ENCODE data around the gene MBP. TPM values are rescaled to one million over a fixed set of nuclear protein-coding genes. Genes with fewer than 3 reads are reported as not detected.

Gene MBP
- total RNA-seq, 2 experiments from 2014 or later = 13.5 to 28.9 TPM

DNA sequence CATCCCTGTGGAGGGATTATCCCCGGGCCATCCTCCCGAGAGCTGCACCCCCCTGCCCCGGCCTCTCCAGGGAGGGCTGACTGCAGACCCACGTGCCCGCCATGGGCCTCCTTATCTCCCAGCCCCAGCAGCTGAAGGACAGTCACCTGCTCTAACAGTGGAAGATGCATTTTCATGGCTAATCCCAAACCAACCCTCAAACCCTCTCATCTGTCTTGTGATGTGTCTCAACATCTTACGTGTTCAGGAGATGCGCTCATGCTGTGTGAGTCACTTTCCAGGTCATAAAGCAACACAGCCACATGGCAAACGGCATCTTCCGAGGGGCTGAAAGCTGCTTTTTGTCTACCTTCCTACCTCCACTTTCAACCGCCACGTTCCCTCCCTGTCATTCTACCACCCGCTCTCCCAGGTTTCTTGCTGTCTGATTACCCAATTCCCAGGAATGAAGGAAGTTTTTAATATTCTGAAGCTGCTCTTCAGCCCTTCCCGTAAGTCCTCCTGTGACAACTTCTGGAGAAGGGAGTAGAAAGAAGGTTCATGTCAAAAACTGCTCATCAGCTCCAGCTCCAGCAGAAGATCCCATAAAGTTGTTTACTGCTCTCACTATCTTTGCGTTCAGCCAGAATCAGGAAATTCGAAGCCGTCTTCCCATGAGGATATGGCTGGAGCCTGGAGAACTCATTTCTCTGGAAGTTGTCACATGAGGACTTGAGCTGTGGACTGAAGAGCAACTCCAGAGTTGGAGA, 54.5 kb downstream of the MBP start:
- intact Hi-C loops (cut with micrococcal nuclease; ENCODE audit: unreplicated experiment) = no loop called here
- Histone ChIP-seq H3K4me1 (ENCODE audit: insufficient read depth, low read length, poor library complexity, severe bottlenecking) (peaks cover 21% of the 10 kb centered on the region), H3K36me3 (ENCODE audit: insufficient read depth, low read length) (no peaks in the 10 kb centered on the region), H3K9me3 (ENCODE audit: low read length) (no peaks in the 10 kb centered on the region), H3K4me3 (ENCODE audit: low read depth, low read length, poor library complexity, severe bottlenecking) (no peak overlapping the region), H2AFZ (ENCODE audit: low read length) (no peak overlapping the region), H3K9me2 (ENCODE audit: insufficient read depth, low read length) (no peaks in the 10 kb centered on the region), H3K27ac (ENCODE audit: low read depth, low read length, poor library complexity, severe bottlenecking) (no peak overlapping the region), H3K4me2 (ENCODE audit: low read length) (no peak overlapping the region), H3K79me2 (ENCODE audit: insufficient read depth, low read depth, low read length) (peaks cover 12% of the 10 kb centered on the region; the same call in 1 of the 2 replicates), H4K20me1 (ENCODE audit: insufficient read depth, low read length) (no peaks in the 10 kb centered on the region)
- no TSS peak for BruUV-seq (replicated peaks)
- ChIA-PET CTCF (ENCODE audit: unreplicated experiment) (no interaction called here), POLR2A (no interaction called here)
- no peak for DNase-seq (ENCODE audit: low spot score)
- TF ChIP-seq EZH2phosphoT487 (IDR thresholded peaks at IDR 0.05; ENCODE audit: borderline replicate concordance, low read depth, low read length) = no peak
- TF ChIP-seq, protein P1, sequence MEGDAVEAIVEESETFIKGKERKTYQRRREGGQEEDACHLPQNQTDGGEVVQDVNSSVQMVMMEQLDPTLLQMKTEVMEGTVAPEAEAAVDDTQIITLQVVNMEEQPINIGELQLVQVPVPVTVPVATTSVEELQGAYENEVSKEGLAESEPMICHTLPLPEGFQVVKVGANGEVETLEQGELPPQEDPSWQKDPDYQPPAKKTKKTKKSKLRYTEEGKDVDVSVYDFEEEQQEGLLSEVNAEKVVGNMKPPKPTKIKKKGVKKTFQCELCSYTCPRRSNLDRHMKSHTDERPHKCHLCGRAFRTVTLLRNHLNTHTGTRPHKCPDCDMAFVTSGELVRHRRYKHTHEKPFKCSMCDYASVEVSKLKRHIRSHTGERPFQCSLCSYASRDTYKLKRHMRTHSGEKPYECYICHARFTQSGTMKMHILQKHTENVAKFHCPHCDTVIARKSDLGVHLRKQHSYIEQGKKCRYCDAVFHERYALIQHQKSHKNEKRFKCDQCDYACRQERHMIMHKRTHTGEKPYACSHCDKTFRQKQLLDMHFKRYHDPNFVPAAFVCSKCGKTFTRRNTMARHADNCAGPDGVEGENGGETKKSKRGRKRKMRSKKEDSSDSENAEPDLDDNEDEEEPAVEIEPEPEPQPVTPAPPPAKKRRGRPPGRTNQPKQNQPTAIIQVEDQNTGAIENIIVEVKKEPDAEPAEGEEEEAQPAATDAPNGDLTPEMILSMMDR (conservative IDR thresholded peaks at IDR 0.05; ENCODE audit: low read length) = no peak

DNA sequence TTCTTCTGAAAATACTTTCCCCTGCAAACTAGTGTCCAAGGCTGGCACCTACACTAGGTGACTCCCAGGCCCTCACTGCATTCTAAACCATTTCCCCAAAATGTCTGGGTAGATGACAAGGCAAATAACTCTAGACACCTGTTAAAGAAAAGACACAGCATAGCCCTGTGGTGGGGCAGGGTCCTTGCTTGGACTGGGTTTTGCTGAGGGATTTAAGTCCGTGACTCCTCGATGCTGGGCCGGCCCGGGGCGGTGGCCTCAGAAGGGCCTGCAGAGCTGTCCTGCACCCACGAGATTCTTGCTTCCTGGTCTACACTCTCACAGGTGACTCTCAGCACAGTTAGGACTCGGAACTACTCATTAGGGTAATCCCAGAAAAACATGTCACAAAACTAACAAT, 55.2 kb downstream of the MBP start:
- Histone ChIP-seq H3K9me2 (ENCODE audit: insufficient read depth, low read length) (no peaks in the 10 kb centered on the region), H3K4me3 (ENCODE audit: low read depth, low read length, poor library complexity, severe bottlenecking) (no peak overlapping the region), H3K27ac (ENCODE audit: low read depth, low read length, poor library complexity, severe bottlenecking) (no peak overlapping the region), H3K4me2 (ENCODE audit: low read length) (no peak overlapping the region), H4K20me1 (ENCODE audit: insufficient read depth, low read length) (no peaks in the 10 kb centered on the region), H3K36me3 (ENCODE audit: insufficient read depth, low read length) (no peaks in the 10 kb centered on the region), H3K79me2 (ENCODE audit: insufficient read depth, low read depth, low read length) (peaks cover 12% of the 10 kb centered on the region; the same call in 1 of the 2 replicates), H2AFZ (ENCODE audit: low read length) (no peak overlapping the region), H3K9me3 (ENCODE audit: low read length) (no peaks in the 10 kb centered on the region), H3K4me1 (ENCODE audit: insufficient read depth, low read length, poor library complexity, severe bottlenecking) (peaks cover 21% of the 10 kb centered on the region)
- intact Hi-C loops (cut with micrococcal nuclease; ENCODE audit: unreplicated experiment) = no loop called here
- ChIA-PET POLR2A (no interaction called here), CTCF (ENCODE audit: unreplicated experiment) (no interaction called here)
- no TSS peak for BruUV-seq (replicated peaks)
- DNase-seq (ENCODE audit: low spot score) = no peak
- no peak for TF ChIP-seq EZH2phosphoT487 (IDR thresholded peaks at IDR 0.05; ENCODE audit: borderline replicate concordance, low read depth, low read length)
- TF ChIP-seq, protein P1 (conservative IDR thresholded peaks at IDR 0.05; ENCODE audit: low read length) = no peak

GRCh38 chr18:77076111-77076510, 56.5 kb downstream of the MBP start:
- H2AFZ ChIP-seq (ENCODE audit: low read length) = no peak overlapping the region
- H4K20me1 ChIP-seq (ENCODE audit: insufficient read depth, low read length) = no peaks in the 10 kb centered on the region
- TF ChIP-seq EZH2phosphoT487 (IDR thresholded peaks at IDR 0.05; ENCODE audit: borderline replicate concordance, low read depth, low read length) = no peak
- TF ChIP-seq, protein P1 (conservative IDR thresholded peaks at IDR 0.05; ENCODE audit: low read length) = no peak
- H3K9me3 ChIP-seq (ENCODE audit: low read length) = no peaks in the 10 kb centered on the region
- intact Hi-C loops (cut with micrococcal nuclease; ENCODE audit: unreplicated experiment) = no loop called here
- H3K79me2 ChIP-seq (ENCODE audit: insufficient read depth, low read depth, low read length) = peaks cover 8% of the 10 kb centered on the region; the same call in 1 of the 2 replicates
- H3K36me3 ChIP-seq (ENCODE audit: insufficient read depth, low read length) = no peaks in the 10 kb centered on the region
- H3K9me2 ChIP-seq (ENCODE audit: insufficient read depth, low read length) = no peaks in the 10 kb centered on the region
- no peak for DNase-seq (ENCODE audit: low spot score)
- BruUV-seq (replicated peaks) = no TSS peak
- ChIA-PET CTCF (ENCODE audit: unreplicated experiment) (no interaction called here), POLR2A (no interaction called here)
- no peak overlapping the region for H3K4me3 ChIP-seq (ENCODE audit: low read depth, low read length, poor library complexity, severe bottlenecking)
- peaks cover 16% of the 10 kb centered on the region for H3K4me1 ChIP-seq (ENCODE audit: insufficient read depth, low read length, poor library complexity, severe bottlenecking)
- H3K4me2 ChIP-seq (ENCODE audit: low read length) = no peak overlapping the region
- H3K27ac ChIP-seq (ENCODE audit: low read depth, low read length, poor library complexity, severe bottlenecking) = no peak overlapping the region

All from OCI-LY7 (cell line).